SU-DHL-6 (cell line): ENCODE measurements around the gene PIEZO1.

Source experiments
- CTCF ChIP-seq: fragments of 200-600 bp; sonication (generic); IDR thresholded peaks from one replicate; pipeline ENCODE4 v1.5.1; 2017; ENCODE audit warnings: antibody characterized with exemption, mild to moderate bottlenecking, low read length, moderate library complexity; ENCODE audit not compliant: insufficient read depth, poor library complexity, severe bottlenecking
- EZH2phosphoT487 ChIP-seq: fragments of 200-600 bp; sonication (generic), shearing (Covaris generic); conservative IDR thresholded peaks from 2 replicates; pipeline ENCODE4 v1.6.1; 2018; ENCODE audit warnings: mild to moderate bottlenecking, antibody characterized with exemption, low read length, moderate library complexity, mixed read lengths

- TF ChIP-seq CTCF: no peak
- TF ChIP-seq EZH2phosphoT487: no peak
Measured at GRCh38 chr16:88784856-88785105, 239 bp downstream of the PIEZO1 start.
